ACHN (cell line): ENCODE measurements around the gene PDLIM1.
A peak's percentile ranks its signal among the peaks of the same experiment; 100 is the strongest.

Source experiments
- DNase-seq: peaks from one replicate; pipeline ENCODE4 v3.0.0-alpha.2; 2015
- in situ Hi-C: cut with HindIII; loops from 2 replicates; pipeline ENCODE4 v1.10.0; 2017; ENCODE audit warnings: low sequenced_read_pairs, low pct_ligation_motif_present, low pct_unique_long_range_greater_than_20kb

PDLIM1 gene

GRCh38 chr10:95295031-95295755 is 4.4 kb upstream of the PDLIM1 start:
- in situ Hi-C loops: no loop called here
- DNase-seq: peak; percentile 53

GRCh38 chr10:95293631-95294030 is 2.8 kb upstream of the PDLIM1 start:
- in situ Hi-C loops: no loop called here

DNA sequence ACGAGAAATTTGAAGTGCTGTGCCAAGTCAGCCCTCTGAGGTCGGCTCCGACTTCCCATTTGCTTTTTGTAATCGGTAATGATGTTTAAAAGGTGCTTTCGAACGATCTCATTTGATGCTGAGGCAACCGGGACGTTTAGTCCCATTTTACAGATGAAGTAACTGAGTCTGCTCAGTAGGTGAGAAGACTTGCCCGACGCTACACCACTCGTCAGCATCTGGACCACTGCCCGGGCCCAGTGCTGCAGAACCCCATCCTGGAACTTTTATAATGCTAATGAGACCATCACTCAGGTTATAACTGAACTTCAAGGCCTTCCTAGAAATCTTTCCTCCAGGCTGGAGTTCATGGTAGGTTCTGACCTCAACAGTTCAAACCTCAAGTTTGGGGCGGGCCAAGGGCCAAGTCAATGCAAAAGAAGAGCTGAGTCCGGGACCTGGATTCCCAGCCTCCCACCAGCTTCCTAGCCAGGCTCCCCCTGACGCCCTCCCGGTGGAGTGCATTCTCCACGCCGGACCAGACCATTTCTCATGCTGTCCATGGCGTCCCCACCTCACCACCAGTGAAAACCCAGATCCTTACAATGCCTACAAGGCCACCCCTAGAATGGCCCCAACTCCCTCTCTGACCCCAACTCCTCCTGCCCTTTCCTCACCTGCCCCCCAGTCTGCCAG is 699 bp upstream of the PDLIM1 start:
- in situ Hi-C loops: no loop called here
- no peak for DNase-seq

More at GRCh38 chr10:95293631-95294030, 2.8 kb upstream of the PDLIM1 start:
- DNase-seq: no peak

GRCh38 chr10:95289921-95290421 is 832 bp downstream of the PDLIM1 start:
- DNase-seq: no peak
- in situ Hi-C loops: no loop called here

- DNase-seq: peak; percentile 29
- in situ Hi-C loops: no loop called here
Measured at GRCh38 chr10:95289003-95289920, 1.5 kb downstream of the PDLIM1 start.

DNA sequence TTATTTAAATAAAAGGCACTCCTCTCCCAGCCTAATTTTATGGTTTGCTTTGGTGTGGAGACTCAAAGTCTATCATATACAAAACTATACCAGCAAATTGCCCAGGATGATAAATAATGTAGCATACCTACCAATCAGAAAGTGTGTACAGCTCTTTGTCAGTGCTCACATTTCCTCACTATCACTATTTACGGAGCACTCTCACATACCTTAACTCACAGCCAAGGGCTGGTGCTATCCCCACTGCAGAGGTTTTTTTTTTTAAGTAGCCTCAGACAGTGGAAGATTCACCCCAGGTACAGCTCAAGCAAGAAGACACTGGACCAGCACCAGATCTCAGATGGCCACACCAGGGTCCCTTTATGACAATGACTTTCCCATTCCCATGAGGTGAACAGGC is 2.5 kb downstream of the PDLIM1 start:
- no peak for DNase-seq
- in situ Hi-C loops: no loop called here

- in situ Hi-C loops: no loop called here
- DNase-seq: no peak
Measured at GRCh38 chr10:95287281-95287680, 3.5 kb downstream of the PDLIM1 start.

DNA sequence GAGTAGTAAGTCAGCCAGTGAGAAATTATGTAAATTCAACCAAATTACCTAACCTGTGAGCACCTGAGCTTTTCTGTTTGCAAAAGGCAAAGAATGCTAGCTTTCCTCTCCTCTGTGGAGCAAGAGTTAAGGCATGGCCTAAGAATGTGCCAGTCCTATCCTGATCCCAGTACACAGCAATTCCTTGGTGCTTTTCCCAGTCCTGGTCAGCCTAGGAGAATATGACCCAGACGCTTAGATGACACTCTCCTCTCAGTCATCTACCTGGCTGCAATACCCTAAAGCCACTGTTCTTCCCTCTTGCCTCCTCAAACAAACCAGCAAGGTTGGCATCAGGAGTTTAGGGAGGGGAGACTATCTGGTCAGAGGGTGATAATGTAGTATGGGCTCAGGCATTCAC is 4.1 kb downstream of the PDLIM1 start:
- in situ Hi-C loops: no loop called here
- no peak for DNase-seq

- DNase-seq: no peak
- in situ Hi-C loops: no loop called here
Measured at GRCh38 chr10:95285556-95285955, 5.2 kb downstream of the PDLIM1 start.

GRCh38 chr10:95284807-95285206 is 6.0 kb downstream of the PDLIM1 start:
- DNase-seq: no peak
- in situ Hi-C loops: no loop called here

DNA sequence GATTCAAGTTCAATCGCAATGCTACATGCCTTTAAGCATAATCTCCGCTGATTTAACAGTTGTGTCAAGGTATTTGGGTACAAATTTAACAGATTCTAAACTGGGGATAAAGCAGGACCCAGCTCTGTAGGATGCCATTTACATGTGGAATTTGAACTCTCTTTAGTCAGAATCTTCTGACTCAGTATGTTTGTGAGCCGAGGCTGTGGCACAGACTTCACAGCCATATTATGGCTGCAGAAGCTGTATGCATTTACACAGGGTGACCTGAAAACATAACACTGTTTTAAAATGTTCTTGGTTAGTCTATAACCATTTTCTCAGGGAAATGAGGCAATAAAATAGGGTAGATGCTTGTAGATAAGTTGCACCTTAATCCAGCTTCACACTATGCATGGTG is 8.7 kb downstream of the PDLIM1 start:
- in situ Hi-C loops: no loop called here
- no peak for DNase-seq

GRCh38 chr10:95281206-95281605 is 9.6 kb downstream of the PDLIM1 start:
- in situ Hi-C loops: no loop called here

GRCh38 chr10:95280637-95281036 is 10.2 kb downstream of the PDLIM1 start:
- in situ Hi-C loops: no loop called here
- no peak for DNase-seq

More at GRCh38 chr10:95281206-95281605, 9.6 kb downstream of the PDLIM1 start:
- no peak for DNase-seq

GRCh38 chr10:95279042-95279820 is 11.6 kb downstream of the PDLIM1 start:
- DNase-seq: no peak
- in situ Hi-C loops: no loop called here

DNA sequence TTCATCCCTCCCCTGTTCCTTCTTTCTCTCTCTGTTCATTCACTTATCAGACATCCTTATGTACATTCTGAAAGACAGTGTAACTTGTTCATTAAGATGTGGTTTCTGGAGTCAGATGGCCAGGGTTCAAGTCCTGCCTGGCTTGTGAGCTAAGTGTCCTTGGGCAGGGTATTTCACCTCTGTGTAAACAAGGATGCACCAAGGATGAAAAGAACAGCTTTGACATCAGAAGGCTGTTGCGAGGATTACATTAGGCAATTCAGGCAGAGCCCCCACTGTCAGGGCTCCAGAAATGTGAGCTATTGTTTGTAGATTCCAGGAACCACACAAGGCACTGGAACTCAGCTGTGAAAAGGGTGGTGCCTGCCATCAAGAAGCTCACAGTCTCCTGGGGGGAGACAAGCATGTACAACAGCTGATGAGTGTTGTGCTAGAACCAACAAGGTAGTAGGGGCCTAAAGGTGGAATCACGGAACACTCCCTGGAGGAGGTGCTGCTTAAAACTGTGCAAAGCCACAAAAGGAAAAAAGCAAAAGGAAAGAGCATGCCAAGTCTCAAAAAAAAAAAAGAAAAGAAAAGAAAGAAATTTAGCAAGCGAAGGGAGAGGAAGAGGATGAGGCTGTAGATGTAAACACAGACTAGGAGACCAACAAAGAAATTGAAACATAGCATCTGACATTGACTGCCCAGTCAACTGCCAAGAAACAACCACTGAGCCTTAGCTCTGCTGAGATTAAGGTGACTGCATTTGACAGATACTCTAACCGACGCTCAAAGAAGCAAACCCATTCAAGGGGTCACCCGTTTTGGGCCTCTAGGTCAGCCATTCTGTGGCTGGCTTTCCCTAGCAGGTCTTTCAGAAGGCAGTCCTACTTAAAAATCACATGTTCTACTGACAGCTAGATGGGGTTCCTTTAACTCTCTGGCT is 12.5 kb downstream of the PDLIM1 start:
- DNase-seq: no peak
- in situ Hi-C loops: no loop called here

DNA sequence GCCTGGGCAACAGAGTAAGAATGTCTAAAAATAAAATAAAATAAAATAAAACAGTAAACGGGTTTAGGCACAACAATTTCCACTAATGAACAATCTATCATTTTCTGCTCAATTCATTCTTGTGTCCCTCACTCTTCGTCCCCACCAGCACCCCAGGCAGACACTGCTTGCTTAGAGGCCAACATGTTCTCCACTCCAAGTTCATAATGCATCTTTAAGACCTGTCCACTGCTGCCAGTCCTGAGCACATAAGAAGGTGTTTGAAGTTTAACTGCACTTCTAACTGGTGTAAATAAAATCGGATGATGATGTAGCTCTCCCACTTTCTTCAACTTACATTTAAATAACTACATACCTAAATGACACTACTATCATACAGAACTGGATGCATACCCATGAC is 13.2 kb downstream of the PDLIM1 start:
- in situ Hi-C loops: no loop called here
- no peak for DNase-seq

DNA sequence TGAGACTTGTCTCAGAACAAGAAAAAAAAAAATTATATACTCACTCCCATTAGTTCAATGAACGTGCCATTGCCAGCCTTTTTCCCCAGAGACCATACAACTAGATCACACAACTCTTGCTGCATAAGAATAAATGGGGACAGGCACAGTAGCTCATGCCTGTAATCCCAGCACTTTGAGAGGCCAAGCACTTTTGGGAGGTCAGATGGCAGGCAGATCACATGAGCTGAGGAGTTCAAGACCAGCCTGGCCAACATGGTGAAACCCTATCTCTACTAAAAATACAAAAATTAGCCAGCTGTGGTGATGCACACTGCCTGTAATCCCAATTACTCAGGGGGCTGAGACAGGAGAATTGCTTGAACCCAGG is 13.6 kb downstream of the PDLIM1 start:
- DNase-seq: no peak

More for the DNA sequence above, 13.6 kb downstream of the PDLIM1 start:
- in situ Hi-C loops: no loop called here
